NCI-H82 treated with DMSO at 0.1 percent for 48 hours (cell line): ENCODE measurements around the gene RNF113A.
"Not testable (repeated sequence)": the region's sequence is repeated elsewhere in the genome, so short reads cannot be mapped to it uniquely, and the experiment has no call there.

ENCODE experiments used
- DNase-seq: peaks from one replicate; lab custom pipeline; 2025; ENCODE audit not compliant: unreplicated experiment; lab: John Stamatoyannopoulos, UW

RNF113A gene

GRCh38 chrX:119871599-119872395, at the start of gene RNF113A, which contains the start of gene NDUFA1:
Gene RNF113A, minus strand, starts transcription at chrX:119871733. Its CDS starts 120 bp downstream, at chrX:119871613.
Gene NDUFA1, plus strand, starts transcription at chrX:119871832. Its CDS starts 80 bp downstream, at chrX:119871912.
- peak; percentile 72 for DNase-seq

DNA sequence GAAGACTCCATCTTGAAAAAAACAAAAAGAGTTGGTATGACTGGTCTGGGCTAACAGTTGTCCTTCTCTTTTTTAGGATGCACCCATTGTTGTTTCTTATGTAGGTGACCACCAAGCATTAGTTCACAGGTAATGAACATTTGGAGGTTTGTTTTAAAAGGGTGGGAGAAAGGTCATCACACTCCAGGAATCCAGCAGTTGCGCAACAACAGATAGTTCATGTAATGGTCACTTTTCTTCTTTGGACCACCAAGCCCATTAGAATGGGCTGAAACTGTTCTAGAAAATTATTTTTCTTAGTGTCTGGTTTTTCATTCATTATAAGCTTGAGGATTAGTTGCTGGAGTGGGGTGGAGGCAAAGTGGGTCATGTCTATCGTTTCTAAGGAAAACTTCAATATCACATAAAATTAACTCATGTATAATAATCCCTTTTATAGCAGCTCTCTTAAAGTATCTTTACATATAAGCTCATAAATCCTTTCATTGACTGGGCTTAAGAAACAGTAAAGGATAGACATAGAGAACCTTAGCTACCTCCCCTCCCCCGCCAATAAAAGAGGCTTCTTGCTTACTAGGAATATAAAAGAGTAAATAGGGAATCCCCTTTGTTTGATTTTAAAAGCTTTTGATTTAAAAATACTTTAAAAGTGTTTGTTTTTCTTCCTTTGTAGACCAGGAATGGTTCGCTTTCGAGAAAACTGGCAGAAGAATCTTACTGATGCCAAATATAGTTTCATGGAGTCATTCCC, 48.5 kb upstream of the RNF113A start:
- DNase-seq, result no peak

DNA sequence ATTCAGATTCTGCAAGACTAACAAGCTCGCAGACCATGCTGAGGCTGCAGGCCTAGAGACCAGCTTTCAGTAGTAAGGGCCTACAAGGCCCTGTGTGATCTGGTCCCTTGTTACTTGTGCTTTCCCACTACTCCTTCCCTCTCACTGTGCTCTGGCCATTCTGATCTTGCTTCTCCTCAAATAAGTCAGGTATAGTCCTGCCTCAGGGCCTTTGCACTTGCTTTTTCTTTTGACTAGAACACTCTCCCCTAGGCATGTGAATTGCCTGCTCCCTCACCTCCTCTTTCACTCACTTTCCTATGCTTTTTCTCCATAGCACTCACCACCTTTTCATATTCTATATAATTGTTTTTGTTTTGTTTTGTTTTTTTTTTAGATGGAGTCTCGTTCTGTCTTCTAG, 46.3 kb upstream of the RNF113A start:
- DNase-seq, result no peak

DNA sequence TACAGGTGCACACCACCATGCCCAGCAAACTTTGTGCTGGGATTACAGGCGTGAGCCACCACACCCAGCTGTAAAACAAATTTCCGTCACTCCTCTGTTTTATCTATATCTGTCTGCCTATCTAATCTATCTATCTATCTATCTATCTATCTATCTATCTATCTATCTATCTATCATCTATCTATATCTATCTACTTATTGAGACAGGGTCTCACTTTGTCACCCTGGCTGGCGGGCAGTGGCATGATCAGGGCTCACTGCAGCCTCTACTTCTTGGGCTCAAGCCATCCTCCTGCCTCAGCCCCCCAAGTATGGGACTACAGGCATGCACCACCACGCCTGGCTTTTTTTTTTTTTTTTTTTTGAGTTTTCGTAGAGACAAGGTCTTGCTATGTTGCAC, 44.8 kb upstream of the RNF113A start:
- DNase-seq, result no peak

DNA sequence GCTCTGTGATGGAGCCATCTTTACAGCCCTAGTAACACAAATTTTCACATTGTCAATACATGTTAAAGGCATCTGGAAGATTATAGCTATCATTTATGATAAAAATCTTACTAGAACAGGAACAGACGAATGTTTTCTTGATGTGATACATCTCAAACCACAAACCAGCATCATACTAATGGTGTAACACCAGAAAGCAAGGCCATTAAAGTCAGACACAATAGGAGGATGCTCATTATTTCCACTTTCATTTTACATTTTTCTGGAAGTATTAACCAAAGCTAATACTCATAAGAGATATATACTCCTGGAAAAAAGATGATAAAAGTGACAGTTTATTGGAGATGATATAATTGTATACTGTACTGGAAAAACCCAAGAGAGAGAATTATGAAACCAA, 29.4 kb upstream of the RNF113A start:
- no peak for DNase-seq

DNA sequence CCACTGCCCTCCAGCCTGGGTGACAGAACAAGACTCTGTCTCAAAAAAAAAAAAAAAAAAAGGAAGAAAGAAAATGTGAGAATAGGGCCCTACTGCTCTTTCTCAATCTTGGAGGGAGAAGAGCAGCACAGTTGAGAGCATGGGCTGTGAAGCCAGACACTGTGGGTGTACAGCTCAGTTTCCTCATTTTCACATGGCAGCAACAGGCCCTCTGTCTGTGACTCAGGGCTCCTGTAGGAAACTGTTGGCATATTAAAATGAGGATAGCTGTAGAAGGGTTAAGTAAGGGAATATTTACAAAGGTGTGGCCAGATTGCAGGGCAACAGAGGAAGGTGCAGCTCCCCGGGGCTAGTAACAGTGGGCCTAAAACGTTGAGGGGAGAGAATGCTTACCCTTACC, 27.6 kb upstream of the RNF113A start:
- DNase-seq, result no peak

- DNase-seq, result peak; percentile 29
Measured at GRCh38 chrX:119895843-119896326, 24.4 kb upstream of the RNF113A start, which contains the start of gene AKAP14. Gene AKAP14, plus strand, starts transcription at chrX:119895893. Its CDS starts 7,331 bp downstream, at chrX:119903224.

DNA sequence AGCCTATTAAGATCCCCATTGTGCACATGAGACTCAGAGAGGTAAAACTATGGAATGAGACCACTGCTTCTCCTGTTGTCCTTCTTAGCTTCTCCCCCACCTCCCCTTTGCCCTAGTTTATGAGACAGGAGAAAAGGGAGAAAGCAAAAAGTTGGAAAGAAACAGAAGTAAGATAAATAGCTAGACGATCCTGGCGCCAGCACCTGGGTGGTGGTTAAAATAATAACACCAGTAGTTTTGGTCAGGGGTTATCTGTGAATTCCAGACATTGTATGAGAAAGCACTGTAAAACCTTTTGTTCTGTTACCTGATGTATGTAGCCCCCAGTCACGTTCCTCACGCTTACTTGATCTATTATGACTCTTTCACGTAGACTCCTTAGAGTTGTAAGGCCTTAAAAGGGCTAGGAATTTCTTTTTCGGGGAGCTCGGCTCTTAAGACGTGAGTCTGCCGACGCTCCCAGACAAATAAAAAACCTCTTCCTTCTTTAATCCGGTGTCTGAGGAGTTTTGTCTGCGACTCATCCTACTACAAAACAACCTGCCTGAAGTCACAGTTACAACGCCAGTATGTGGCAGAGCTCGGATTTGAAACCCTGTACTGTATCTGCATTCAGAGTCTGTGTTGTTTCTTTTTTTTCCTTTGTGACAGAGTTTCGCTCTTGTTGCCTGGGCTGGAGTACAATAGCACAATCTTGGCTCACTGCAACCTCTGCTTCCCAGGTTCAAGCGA, 20.6 kb upstream of the RNF113A start:
- not testable (repeated sequence) for DNase-seq

GRCh38 chrX:119890626-119891025, 19.1 kb upstream of the RNF113A start:
- DNase-seq, result not testable (repeated sequence)

DNA sequence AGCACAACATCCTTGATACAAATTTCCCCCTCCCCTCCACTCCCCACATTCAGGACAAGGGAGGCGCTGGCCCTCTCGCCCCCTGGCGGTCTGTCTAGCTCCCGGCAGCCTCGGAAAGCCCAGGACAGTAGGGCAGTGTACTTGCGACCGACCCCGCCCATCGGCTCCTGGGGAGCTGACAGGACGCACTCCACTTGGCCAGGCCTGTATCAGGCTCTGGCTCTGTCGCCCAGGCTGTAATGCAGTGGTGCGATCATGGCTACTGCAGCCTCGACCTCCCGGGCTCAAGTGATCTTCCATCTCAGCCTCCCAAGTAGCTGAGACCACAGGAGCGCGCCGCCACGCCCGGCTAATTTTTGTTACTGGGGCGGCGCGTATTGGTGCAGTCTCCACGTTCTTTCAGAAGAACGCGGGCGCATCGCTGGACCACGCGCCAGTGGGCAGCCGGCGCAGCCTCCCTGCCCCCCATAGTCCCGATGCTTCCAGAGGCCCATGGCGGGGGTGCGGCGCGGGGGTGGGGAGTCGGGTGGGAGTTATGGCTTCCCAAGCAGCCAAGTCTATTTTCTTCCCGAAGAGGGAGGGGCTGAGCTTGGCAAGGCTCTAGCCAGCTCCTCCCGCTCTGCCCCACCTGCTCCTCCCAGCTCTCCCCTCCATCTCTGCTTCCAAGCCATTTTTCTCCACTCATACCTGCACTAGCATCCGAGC, 16.3 kb upstream of the RNF113A start:
- DNase-seq, result peak; percentile 54

GRCh38 chrX:119885554-119886428, 14.3 kb upstream of the RNF113A start:
- no peak for DNase-seq

GRCh38 chrX:119880552-119881437, 9.3 kb upstream of the RNF113A start:
- DNase-seq, result peak; percentile 53

GRCh38 chrX:119880076-119880475, 8.5 kb upstream of the RNF113A start:
- no peak for DNase-seq

DNA sequence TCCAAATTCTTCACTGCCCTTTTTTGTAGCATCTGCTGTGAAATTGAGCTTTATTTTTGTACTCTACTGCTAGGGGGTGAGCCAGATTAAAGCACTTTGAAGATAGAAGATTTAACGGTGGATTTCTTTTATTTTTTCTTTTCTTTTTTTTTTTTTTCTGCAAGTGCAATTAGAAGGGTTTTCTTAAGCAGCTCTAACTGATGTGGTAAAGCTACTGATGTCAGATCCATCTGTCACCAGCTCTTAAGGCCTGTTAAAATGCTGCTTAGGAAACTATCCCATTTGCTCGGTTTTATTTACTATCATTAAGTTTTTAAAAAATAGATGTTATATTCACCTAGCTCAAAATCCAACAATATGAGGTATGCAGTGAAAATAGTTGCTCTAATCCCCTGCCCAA, 7.2 kb upstream of the RNF113A start:
- no peak for DNase-seq

DNA sequence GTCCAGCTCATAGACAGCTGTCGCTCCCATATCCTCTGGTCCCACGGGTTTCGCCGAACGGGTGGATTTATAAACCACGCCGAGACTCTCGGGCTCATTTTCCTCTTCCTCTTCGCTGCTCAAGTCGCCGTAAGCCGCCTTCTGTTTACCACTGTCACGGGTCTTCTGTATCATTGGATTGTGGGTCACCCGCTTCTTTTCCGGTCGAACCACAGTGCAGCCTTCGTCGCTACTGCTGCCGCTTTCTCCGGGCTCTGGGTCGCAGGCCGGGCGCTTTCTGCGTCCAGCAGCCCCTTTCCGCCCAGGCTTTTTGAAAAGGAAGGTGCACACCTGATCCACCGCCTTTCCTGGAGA, 311 bp downstream of the RNF113A start:
- DNase-seq, result no peak

DNA sequence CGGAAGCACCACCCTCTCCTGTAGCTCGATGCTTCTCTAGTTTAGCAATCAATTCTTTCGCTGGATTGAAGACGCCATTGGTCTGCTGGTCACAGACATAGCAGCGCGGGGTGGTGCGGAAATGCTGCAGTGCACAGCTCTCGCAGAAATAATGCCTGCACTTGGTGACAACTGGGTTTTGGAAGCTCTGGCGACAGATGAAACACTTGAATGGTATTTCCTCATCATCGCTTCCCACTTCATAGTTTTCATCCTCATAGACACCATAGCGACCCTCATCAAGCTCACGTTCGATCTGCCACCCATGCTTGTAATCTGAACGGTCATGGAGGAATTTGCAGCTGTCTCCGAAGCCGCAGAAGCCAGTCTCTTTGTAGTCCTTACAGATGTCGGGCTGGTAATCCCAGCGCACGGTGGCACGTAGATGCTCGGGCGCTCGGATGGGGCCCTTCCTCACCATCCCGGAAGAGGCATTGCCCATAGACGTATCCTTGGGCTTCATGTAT, 854 bp downstream of the RNF113A start:
- no peak for DNase-seq

DNA sequence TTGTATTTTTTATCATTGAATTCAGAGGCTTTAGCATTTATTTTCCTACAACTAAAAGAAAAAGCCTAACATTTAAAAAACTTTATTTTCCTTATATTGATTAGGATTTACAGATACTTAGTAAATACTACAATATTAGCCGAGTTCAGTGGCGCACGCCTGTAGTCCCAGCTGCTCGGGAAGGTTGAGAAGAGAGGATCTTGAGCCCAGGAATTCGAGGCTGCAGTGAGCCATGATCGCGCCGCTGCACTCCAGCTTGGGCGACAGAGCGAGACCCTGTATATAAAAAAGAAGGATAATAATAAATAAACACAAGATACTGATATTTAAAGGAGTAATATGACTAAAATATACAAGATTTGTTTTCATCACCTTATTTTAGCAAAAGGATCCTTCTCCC, 18.1 kb downstream of the RNF113A start:
- no peak for DNase-seq
